Breast epithelium (tissue), 3 donors: Measurements from ENCODE around the gene IPCEF1.

Experiments
- CTCF ChIP-seq, 3 donors: fragments of 450-650 bp; IDR thresholded peaks; one replicate each; pipeline ENCODE4 v1.5.1; 2016 to 2017; ENCODE audit warnings: antibody characterized with exemption in 3 of 3, mild to moderate bottlenecking in 3 of 3, moderate library complexity in 3 of 3
- POLR2A ChIP-seq: fragments of 450-650 bp; IDR thresholded peaks from one replicate; pipeline ENCODE4 v1.6.1; 2016; ENCODE audit warnings: antibody characterized with exemption, mild to moderate bottlenecking, moderate library complexity
- POLR2AphosphoS5 ChIP-seq, 3 donors: sonication (generic); formaldehyde crosslinking; IDR thresholded peaks; one replicate each; pipeline ENCODE4 v1.6.1; 2017; ENCODE audit warnings: antibody characterized with exemption in 3 of 3

- TF ChIP-seq POLR2A (no peak), CTCF (IDR thresholded peaks at IDR 0.05) (no peak), POLR2AphosphoS5 (IDR thresholded peaks at IDR 0.05) (no peak)
These were observed 212.8 kb downstream of the IPCEF1 start for GRCh38 chr6:154143753-154144152.
